HG03280 (cell line): Measurements from ENCODE around the gene PKMYT1.
A peak's percentile ranks its signal among the peaks of the same experiment; 100 is the strongest.

Experiments used
- ATAC-seq: cut with Tn5 transposase; IDR thresholded peaks from one replicate; pipeline ENCODE4 v1.9.1; 2021; ENCODE audit warnings: mild to moderate bottlenecking, moderate library complexity; ENCODE audit not compliant: unreplicated experiment

The PKMYT1 gene

GRCh38 chr16:2980227-2981176 lies at the start of gene PKMYT1:
TSS of gene PKMYT1 (minus strand) at chr16:2980446. CDS start at chr16:2979657, 789 bp downstream.
- ATAC-seq, result peak; percentile 86

GRCh38 chr16:3029491-3030221 lies 49.4 kb upstream of the PKMYT1 start:
- ATAC-seq, result no peak

- no peak for ATAC-seq
Observed at GRCh38 chr16:3028716-3029319, 48.6 kb upstream of the PKMYT1 start.

- ATAC-seq, result no peak
Observed at GRCh38 chr16:3027983-3028715, 47.9 kb upstream of the PKMYT1 start.

- ATAC-seq, result no peak
Observed at GRCh38 chr16:3027489-3027795, 47.2 kb upstream of the PKMYT1 start.

GRCh38 chr16:3026609-3027488 lies 46.6 kb upstream of the PKMYT1 start:
- no peak for ATAC-seq

GRCh38 chr16:3026003-3026378 lies 45.7 kb upstream of the PKMYT1 start:
- ATAC-seq, result no peak

- ATAC-seq, result no peak
Observed at GRCh38 chr16:3025032-3026002, 45.1 kb upstream of the PKMYT1 start.

- ATAC-seq, result peak; percentile 77
Observed at GRCh38 chr16:3023669-3024478, 43.6 kb upstream of the PKMYT1 start, which contains the start of the genes HCFC1R1 and THOC6. TSS of gene HCFC1R1 (minus strand) at chr16:3023942. CDS start at chr16:3023941, 1 bp downstream. TSS of gene THOC6 (plus strand) at chr16:3024035. CDS start at chr16:3024327, 292 bp downstream.

GRCh38 chr16:3023415-3023668 lies 43.1 kb upstream of the PKMYT1 start:
- no peak for ATAC-seq

GRCh38 chr16:3022684-3023414 lies 42.6 kb upstream of the PKMYT1 start:
- no peak for ATAC-seq

GRCh38 chr16:3022208-3022683 lies 42.0 kb upstream of the PKMYT1 start:
- ATAC-seq, result no peak

GRCh38 chr16:3021449-3022207 lies 41.4 kb upstream of the PKMYT1 start:
- no peak for ATAC-seq

GRCh38 chr16:3020604-3021448 lies 40.6 kb upstream of the PKMYT1 start:
- ATAC-seq, result no peak

- peak; percentile 34 for ATAC-seq
Observed at GRCh38 chr16:3020247-3020603, 40.0 kb upstream of the PKMYT1 start, which contains the start of gene TNFRSF12A. TSS of gene TNFRSF12A (plus strand) at chr16:3020368. CDS start at chr16:3020398, 30 bp downstream.
